ENCODE measurements around the gene NEB.

DNA sequence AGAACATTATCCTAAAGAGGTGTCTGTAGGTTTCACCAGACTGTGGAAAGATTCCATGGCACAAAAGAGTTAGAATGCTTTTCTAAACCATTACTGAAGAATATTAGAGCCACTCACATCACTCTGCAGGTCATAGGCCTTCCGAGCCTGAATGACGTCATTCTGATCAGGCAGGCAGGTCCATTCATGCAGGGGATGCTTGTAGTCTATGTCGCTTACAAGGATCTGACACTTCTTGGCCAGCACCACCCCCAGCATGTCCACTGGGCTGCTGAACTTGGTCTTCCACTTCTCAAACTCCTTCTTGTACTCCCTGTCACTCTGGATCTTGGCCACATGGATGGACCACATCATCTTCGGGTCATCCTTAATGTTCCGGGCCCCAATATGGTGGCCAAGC is 120.1 kb downstream of the NEB start:
- TF ChIP-seq, protein P1, sequence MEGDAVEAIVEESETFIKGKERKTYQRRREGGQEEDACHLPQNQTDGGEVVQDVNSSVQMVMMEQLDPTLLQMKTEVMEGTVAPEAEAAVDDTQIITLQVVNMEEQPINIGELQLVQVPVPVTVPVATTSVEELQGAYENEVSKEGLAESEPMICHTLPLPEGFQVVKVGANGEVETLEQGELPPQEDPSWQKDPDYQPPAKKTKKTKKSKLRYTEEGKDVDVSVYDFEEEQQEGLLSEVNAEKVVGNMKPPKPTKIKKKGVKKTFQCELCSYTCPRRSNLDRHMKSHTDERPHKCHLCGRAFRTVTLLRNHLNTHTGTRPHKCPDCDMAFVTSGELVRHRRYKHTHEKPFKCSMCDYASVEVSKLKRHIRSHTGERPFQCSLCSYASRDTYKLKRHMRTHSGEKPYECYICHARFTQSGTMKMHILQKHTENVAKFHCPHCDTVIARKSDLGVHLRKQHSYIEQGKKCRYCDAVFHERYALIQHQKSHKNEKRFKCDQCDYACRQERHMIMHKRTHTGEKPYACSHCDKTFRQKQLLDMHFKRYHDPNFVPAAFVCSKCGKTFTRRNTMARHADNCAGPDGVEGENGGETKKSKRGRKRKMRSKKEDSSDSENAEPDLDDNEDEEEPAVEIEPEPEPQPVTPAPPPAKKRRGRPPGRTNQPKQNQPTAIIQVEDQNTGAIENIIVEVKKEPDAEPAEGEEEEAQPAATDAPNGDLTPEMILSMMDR (conservative IDR thresholded peaks at IDR 0.05; ENCODE audit: low read depth, low read length): no peak
- no peak for TF ChIP-seq EZH2phosphoT487 (IDR thresholded peaks at IDR 0.05; ENCODE audit: borderline replicate concordance, low read length)
